G401 (cell line): ENCODE measurements around the gene ZNF66. TPM values are rescaled to one million over a fixed set of nuclear protein-coding genes. Genes with fewer than 3 reads are reported as not detected.
"Not testable (repeated sequence)": the region's sequence is repeated elsewhere in the genome, so short reads cannot be mapped to it uniquely, and the experiment has no call there.

Experiments used
- DNase-seq: peaks from one replicate; pipeline ENCODE4 v3.0.0-alpha.2; 2015; ENCODE audit warnings: low spot score
- in situ Hi-C: cut with HindIII; loops from 2 replicates; pipeline ENCODE4 v1.10.0; 2016; ENCODE audit warnings: low sequenced_read_pairs, mixed read lengths
- total RNA-seq: library from RNA; depleted of rRNA; stranded (reverse); fragments of >200 nt; shearing (Covaris generic); gene quantifications from 2 replicates; pipeline ENCODE4 v1.2.3, GENCODE V29; 2014; rRNA removed

Gene ZNF66
- 1.9 TPM in 1 of 2 replicates, not detected in the other for total RNA-seq

- in situ Hi-C loops: no loop called here
- DNase-seq: peak; percentile 99
Observed at GRCh38 chr19:20776083-20777076, at the start of gene ZNF66. TSS of gene ZNF66 (plus strand) at chr19:20776304. CDS start at chr19:20776448, 144 bp downstream.

- DNase-seq, in situ Hi-C loops: not testable (repeated sequence)
Observed at GRCh38 chr19:20750169-20750568, 25.9 kb upstream of the ZNF66 start.

GRCh38 chr19:20752291-20752690, 23.8 kb upstream of the ZNF66 start:
- DNase-seq, in situ Hi-C loops: not testable (repeated sequence)

GRCh38 chr19:20769225-20769736, 6.8 kb upstream of the ZNF66 start:
- in situ Hi-C loops, DNase-seq: not testable (repeated sequence)

GRCh38 chr19:20787786-20788185, 11.7 kb downstream of the ZNF66 start:
- in situ Hi-C loops: no loop called here
- no peak for DNase-seq

GRCh38 chr19:20791806-20792205, 15.7 kb downstream of the ZNF66 start:
- DNase-seq: no peak
- in situ Hi-C loops: no loop called here

GRCh38 chr19:20806311-20807262, 30.5 kb downstream of the ZNF66 start:
- in situ Hi-C loops, DNase-seq: not testable (repeated sequence)

- no peak for DNase-seq
- in situ Hi-C loops: no loop called here
Observed at GRCh38 chr19:20840371-20840770, 64.3 kb downstream of the ZNF66 start.

Other genes starting within 250 kb of the ZNF66 start
- 0.55 and 3.5 TPM in 2 replicates for gene ZNF737, start 210.5 kb upstream of the ZNF66 start, total RNA-seq
- gene ZNF626, start 114.7 kb upstream of the ZNF66 start, total RNA-seq: 1.2 and 2.5 TPM in 2 replicates
- 1.7 and 5.0 TPM in 2 replicates for gene ZNF85, start 146.9 kb downstream of the ZNF66 start, total RNA-seq
- gene ZNF430, start 244.4 kb downstream of the ZNF66 start, total RNA-seq: 3.0 and 3.6 TPM in 2 replicates